Motor neuron (in vitro differentiated cells): ENCODE results near the gene CTNNAL1. TPM values are rescaled to one million over a fixed set of nuclear protein-coding genes. Genes with fewer than 3 reads are reported as not detected.

ENCODE experiments used
- ATAC-seq, 8 experiments: fragments of 200-7000 bp; cut with Tn5 transposase; replicated peaks in 6 of 8; 2 replicates each; pipeline ENCODE4 v1.8.0; 2021; ENCODE audit warnings: mild to moderate bottlenecking in 8 of 8, moderate library complexity in 8 of 8
- H3K27ac ChIP-seq, 2 donors: fragments of 250-450 bp; sonication (Bioruptor Pico); 2 replicates each; pipeline ENCODE4 v1.9.0; 2021; ENCODE audit warnings: antibody characterized with exemption in 2 of 2, mild to moderate bottlenecking in 2 of 2, moderate library complexity in 1 of 2
- H3K4me1 ChIP-seq, 2 donors: fragments of 250-450 bp; sonication (Bioruptor Pico); replicated peaks in 1 of 2; 2 replicates each; pipeline ENCODE4 v1.6.1; 2021; ENCODE audit warnings: antibody characterized with exemption in 2 of 2, mild to moderate bottlenecking in 2 of 2, moderate library complexity in 1 of 2
- H3K4me3 ChIP-seq, 5 donors: fragments of 250-450 bp; sonication (Bioruptor Pico); 2 replicates each; pipeline ENCODE4 v1.9.0; 2021; ENCODE audit warnings: antibody characterized with exemption in 5 of 5, mild to moderate bottlenecking in 5 of 5, moderate library complexity in 4 of 5
- WGBS, 10 experiments: fragments of 450-650 bp; shearing (Covaris generic); methylation state at CpG; one replicate each; pipeline ENCODE4 v1.0.0; 2022; 5-methylcytosine and 5-hydroxymethylcytosine counted together
- in situ Hi-C, 9 experiments: fragments of 400-800 bp; cut with MboI; loops; one replicate each; pipeline ENCODE4 v1.15.0; 2021; ENCODE audit warnings: low sequenced_read_pairs in 9 of 9, low pct_unique_long_range_greater_than_20kb in 2 of 9; ENCODE audit not compliant: unreplicated experiment in 9 of 9
- total RNA-seq, 8 experiments: library from RNA; unstranded; fragments of 300-600 nt; gene quantifications; 2 replicates each; pipeline versions ENCODE4 v1.2.3 to v1.2.4, GENCODE V29; 2022

CTNNAL1 gene
- total RNA-seq, 8 experiments from 2014 or later, result 16.3 to 34.7 (median 19.5) TPM

GRCh38 chr9:109020113-109020512, 6.8 kb upstream of the CTNNAL1 start:
- H3K4me1 ChIP-seq, result peaks cover 0 to 6% of the 10 kb centered on the region in 2 donors
- no peak for ATAC-seq
- 89 to 100% (median 100%) methylated on average over 1 to 3 of the region's 3 CpGs; no CpG with 5 or more reads in 1 of the 10 experiments for WGBS, 10 experiments
- H3K4me3 ChIP-seq, result no peak overlapping the region
- no peak overlapping the region for H3K27ac ChIP-seq
- in situ Hi-C loops, result no loop called here

- peaks cover 0 to 6% of the 10 kb centered on the region in 2 donors for H3K4me1 ChIP-seq
- 87 to 100% (median 100%) methylated on average over 2 to 3 of the region's 3 CpGs; no CpG with 5 or more reads in 3 of the 10 experiments for WGBS, 10 experiments
- H3K27ac ChIP-seq, result no peak overlapping the region
- in situ Hi-C loops, result no loop called here
- ATAC-seq, result no peak
- no peak overlapping the region for H3K4me3 ChIP-seq
These were observed 6.1 kb upstream of the CTNNAL1 start for GRCh38 chr9:109019420-109019819.

- Histone ChIP-seq H3K4me1 (peaks cover 0 to 6% of the 10 kb centered on the region in 2 donors), H3K4me3 (no peak overlapping the region), H3K27ac (no peak overlapping the region)
- in situ Hi-C loops, result no loop called here
- 87 to 100% (median 97%) methylated on average over 3 to 6 of the region's 6 CpGs for WGBS, 10 experiments
- ATAC-seq, result no peak
These were observed 4.2 kb upstream of the CTNNAL1 start for GRCh38 chr9:109017493-109017892.

GRCh38 chr9:109017061-109017460, 3.8 kb upstream of the CTNNAL1 start:
- ATAC-seq, result no peak
- H3K4me1 ChIP-seq, result peaks cover 0 to 6% of the 10 kb centered on the region in 2 donors
- H3K27ac ChIP-seq, result no peak overlapping the region
- no peak overlapping the region for H3K4me3 ChIP-seq
- in situ Hi-C loops, result no loop called here

GRCh38 chr9:109016132-109016531, 2.8 kb upstream of the CTNNAL1 start:
- in situ Hi-C loops, result no loop called here
- no peak overlapping the region for H3K27ac ChIP-seq
- WGBS, 10 experiments, result 20 to 100% (median 75%) methylated on average over 1 of the region's 1 CpG; no CpG with 5 or more reads in 2 of the 10 experiments
- no peak overlapping the region for H3K4me3 ChIP-seq
- peaks cover 5 to 12% of the 10 kb centered on the region in 2 donors for H3K4me1 ChIP-seq
- no peak for ATAC-seq

GRCh38 chr9:109014608-109015280, 1.4 kb upstream of the CTNNAL1 start:
- Histone ChIP-seq H3K4me1 (peaks cover 11 to 18% of the 10 kb centered on the region in 2 donors), H3K27ac (no peak overlapping the region), H3K4me3 (no peak overlapping the region)
- in situ Hi-C loops, result no loop called here
- 70 to 100% (median 91%) methylated on average over 1 to 6 of the region's 7 CpGs for WGBS, 10 experiments
- no peak for ATAC-seq

- H3K4me3 ChIP-seq, result peak overlapping the region; percentile 55 to 81 (median 75)
- peak in 2 of 8 experiments; percentile 37 to 40 for ATAC-seq
- H3K27ac ChIP-seq, result no peak overlapping the region
- WGBS, 10 experiments, result 17 to 90% (median 46%) methylated on average over 1 to 9 of the region's 19 CpGs; no CpG with 5 or more reads in 2 of the 10 experiments
- peaks cover 11 to 18% of the 10 kb centered on the region in 2 donors for H3K4me1 ChIP-seq
- in situ Hi-C loops, result no loop called here
These were observed 644 bp upstream of the CTNNAL1 start for GRCh38 chr9:109013679-109014607.

- peaks cover 11 to 18% of the 10 kb centered on the region in 2 donors for H3K4me1 ChIP-seq
- 0 to 40% (median 5%) methylated on average over 1 to 22 of the region's 29 CpGs; no CpG with 5 or more reads in 1 of the 10 experiments for WGBS, 10 experiments
- H3K27ac ChIP-seq, result peak overlapping the region; percentile 7 to 40
- ATAC-seq, result peak; percentile 23 to 43 (median 30)
- in situ Hi-C loops, result no loop called here
- peak overlapping the region; percentile 55 to 81 (median 75) for H3K4me3 ChIP-seq
These were observed 1.1 kb downstream of the CTNNAL1 start for GRCh38 chr9:109012009-109012875.

GRCh38 chr9:109011231-109011671, 2.0 kb downstream of the CTNNAL1 start:
- no peak for ATAC-seq
- H3K4me3 ChIP-seq, result peak overlapping the region in 3 of 5 donors; percentile 75 to 81 (median 80)
- H3K4me1 ChIP-seq, result peaks cover 11 to 18% of the 10 kb centered on the region in 2 donors
- in situ Hi-C loops, result no loop called here
- H3K27ac ChIP-seq, result no peak overlapping the region

- ATAC-seq, result peak in 3 of 8 experiments; percentile 4 to 8 (median 7)
- WGBS, 10 experiments, result 0 to 60% (median 33%) methylated on average over 1 of the region's 1 CpG; no CpG with 5 or more reads in 3 of the 10 experiments
- Histone ChIP-seq H3K4me3 (no peak overlapping the region), H3K27ac (no peak overlapping the region), H3K4me1 (peaks cover 11 to 18% of the 10 kb centered on the region in 2 donors)
- in situ Hi-C loops, result no loop called here
These were observed 2.6 kb downstream of the CTNNAL1 start for GRCh38 chr9:109010746-109011145.

- ATAC-seq, result no peak
- Histone ChIP-seq H3K27ac (no peak overlapping the region), H3K4me3 (no peak overlapping the region), H3K4me1 (peaks cover 2 to 3% of the 10 kb centered on the region in 2 donors)
- in situ Hi-C loops, result no loop called here
- 78 to 100% (median 95%) methylated on average over 1 to 3 of the region's 3 CpGs for WGBS, 10 experiments
These were observed 7.6 kb downstream of the CTNNAL1 start for GRCh38 chr9:109005678-109006077.

GRCh38 chr9:109003116-109003515, 10.2 kb downstream of the CTNNAL1 start:
- WGBS, 10 experiments, result 56 to 100% (median 98%) methylated on average over 1 to 2 of the region's 2 CpGs; no CpG with 5 or more reads in 2 of the 10 experiments
- no peak overlapping the region for H3K27ac ChIP-seq
- H3K4me1 ChIP-seq, result no peaks in the 10 kb centered on the region
- no peak overlapping the region for H3K4me3 ChIP-seq
- in situ Hi-C loops, result no loop called here
- no peak for ATAC-seq
